ENCODE data around the gene RAB11FIP4.

The RAB11FIP4 gene

DNA sequence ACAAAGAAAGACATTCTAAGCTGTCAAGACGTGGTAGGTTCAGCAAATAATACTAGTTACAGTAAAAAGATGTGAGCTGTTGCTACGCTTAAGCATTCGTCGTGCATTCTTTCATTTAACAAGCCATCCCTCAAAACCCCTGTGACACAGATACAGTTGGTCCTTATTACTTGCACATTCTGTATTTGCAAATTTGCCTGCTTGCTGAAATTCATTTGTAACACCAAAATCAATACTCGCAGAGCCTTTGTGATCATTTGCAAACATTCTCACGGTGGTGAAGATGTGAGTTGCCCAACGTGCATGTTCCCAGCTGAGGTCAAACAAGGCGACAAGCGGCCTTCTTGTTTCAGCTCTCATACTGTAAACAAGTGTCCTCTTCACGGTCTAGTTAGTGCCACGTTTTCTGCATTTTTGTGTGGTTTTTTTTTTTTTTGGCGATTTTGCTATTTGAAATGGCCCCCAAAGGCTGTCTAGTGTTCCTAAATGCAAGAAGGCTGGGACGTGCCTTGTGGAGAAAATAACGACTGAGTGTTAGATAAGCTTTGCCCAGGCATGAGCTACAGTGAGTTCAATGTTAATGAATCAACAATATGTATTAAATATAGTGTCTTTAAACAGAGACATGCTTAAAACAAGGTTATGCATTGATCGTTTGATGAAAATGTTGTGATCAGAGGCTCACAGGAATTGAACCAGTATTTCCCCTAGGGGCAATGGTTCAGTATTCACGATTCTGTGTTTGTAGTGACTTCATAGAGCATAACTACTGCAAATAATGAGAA is 84.1 kb downstream of the RAB11FIP4 start:
- DNase-seq: no peak
- intact Hi-C loops (cut with DNase I): no loop called here

- intact Hi-C loops (cut with DNase I): no loop called here
- DNase-seq: no peak
Observed at GRCh38 chr17:31476525-31477416, 85.3 kb downstream of the RAB11FIP4 start.

GRCh38 chr17:31477417-31478055 is 86.1 kb downstream of the RAB11FIP4 start:
- no peak for DNase-seq
- intact Hi-C loops (cut with DNase I): no loop called here

DNA sequence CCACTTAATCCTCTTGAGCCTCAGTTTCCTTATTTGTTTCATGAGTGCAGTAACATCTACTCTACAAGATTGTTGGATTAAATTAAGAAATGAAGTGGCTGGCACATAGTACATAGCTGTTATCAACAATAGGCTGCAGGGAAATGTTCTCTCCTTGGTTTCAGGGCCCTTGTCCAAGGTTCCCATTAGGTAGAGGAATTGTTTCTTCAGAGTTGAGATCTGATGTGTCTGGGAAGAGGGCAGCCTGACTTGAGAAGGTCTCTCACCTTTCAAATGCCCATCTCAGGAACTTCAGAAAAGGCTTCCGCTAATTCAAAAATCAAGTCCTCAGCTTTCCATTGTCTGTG is 87.6 kb downstream of the RAB11FIP4 start:
- DNase-seq: no peak
- intact Hi-C loops (cut with DNase I): no loop called here

GRCh38 chr17:31479524-31479923 is 88.0 kb downstream of the RAB11FIP4 start:
- intact Hi-C loops (cut with DNase I): no loop called here
- no peak for DNase-seq

- intact Hi-C loops (cut with DNase I): no loop called here
- DNase-seq: peak in 1 of 10 donors; percentile 21
Observed at GRCh38 chr17:31480067-31480466, 88.6 kb downstream of the RAB11FIP4 start.

GRCh38 chr17:31480904-31481782 is 89.7 kb downstream of the RAB11FIP4 start:
- intact Hi-C loops (cut with DNase I): no loop called here
- DNase-seq: peak in 2 of 10 donors; percentile 6 to 13

DNA sequence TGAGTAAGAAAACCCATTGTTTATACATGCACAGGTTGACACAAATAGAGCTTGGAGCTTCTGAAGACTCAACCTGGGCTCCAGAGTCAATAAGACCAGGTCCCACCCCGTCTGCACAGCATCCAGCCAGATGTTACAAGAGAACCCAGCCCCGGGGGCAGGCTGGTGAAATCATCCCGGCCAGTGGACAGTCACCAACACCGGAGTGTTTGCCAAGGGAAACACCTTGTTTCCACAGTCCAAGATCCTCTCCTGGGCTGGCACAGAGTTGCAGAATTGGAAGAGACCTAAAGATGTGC is 90.3 kb downstream of the RAB11FIP4 start:
- intact Hi-C loops (cut with DNase I): no loop called here
- peak in 2 of 10 donors; percentile 31 to 58 for DNase-seq

- intact Hi-C loops (cut with DNase I): no loop called here
- DNase-seq: peak in 3 of 10 donors; percentile 5 to 46 (median 15)
Observed at GRCh38 chr17:31484821-31485220, 93.3 kb downstream of the RAB11FIP4 start.

GRCh38 chr17:31486351-31487062 is 95.0 kb downstream of the RAB11FIP4 start:
- DNase-seq: peak in 4 of 10 donors; percentile 32 to 85 (median 58)
- intact Hi-C loops (cut with DNase I): no loop called here

DNA sequence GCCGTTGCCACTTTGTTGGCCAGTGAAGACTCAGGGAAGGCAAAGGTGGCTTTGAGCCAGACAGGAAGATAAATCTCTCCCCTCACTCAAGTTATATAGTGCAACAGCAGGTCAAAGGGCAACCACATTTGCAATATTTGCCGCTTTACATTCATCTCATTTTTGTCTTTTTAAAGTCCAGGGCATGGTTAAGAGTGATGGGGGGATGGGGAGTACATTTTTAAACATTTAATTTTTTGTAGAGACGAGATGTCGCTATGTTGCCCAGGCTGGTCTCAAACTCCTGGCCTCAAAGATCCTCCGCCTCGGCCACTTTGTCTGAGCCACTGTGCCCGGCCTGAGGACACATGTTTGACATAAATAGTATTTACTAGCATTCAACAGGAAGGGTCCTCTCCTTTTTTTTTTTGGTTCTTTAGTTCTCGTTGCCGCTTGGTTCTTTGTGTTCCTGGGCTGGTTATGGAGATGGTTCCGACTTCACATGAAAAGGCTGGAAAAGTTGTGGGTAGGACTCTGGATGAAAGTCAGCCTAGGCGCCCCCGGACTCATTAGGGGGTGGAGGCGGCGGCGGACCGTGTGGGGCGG is 95.7 kb downstream of the RAB11FIP4 start:
- intact Hi-C loops (cut with DNase I): no loop called here
- DNase-seq: peak in 1 of 10 donors; percentile 21

GRCh38 chr17:31487648-31488263 is 96.3 kb downstream of the RAB11FIP4 start:
- peak; percentile 75 to 98 (median 88) for DNase-seq
- intact Hi-C loops (cut with DNase I): no loop called here

DNA sequence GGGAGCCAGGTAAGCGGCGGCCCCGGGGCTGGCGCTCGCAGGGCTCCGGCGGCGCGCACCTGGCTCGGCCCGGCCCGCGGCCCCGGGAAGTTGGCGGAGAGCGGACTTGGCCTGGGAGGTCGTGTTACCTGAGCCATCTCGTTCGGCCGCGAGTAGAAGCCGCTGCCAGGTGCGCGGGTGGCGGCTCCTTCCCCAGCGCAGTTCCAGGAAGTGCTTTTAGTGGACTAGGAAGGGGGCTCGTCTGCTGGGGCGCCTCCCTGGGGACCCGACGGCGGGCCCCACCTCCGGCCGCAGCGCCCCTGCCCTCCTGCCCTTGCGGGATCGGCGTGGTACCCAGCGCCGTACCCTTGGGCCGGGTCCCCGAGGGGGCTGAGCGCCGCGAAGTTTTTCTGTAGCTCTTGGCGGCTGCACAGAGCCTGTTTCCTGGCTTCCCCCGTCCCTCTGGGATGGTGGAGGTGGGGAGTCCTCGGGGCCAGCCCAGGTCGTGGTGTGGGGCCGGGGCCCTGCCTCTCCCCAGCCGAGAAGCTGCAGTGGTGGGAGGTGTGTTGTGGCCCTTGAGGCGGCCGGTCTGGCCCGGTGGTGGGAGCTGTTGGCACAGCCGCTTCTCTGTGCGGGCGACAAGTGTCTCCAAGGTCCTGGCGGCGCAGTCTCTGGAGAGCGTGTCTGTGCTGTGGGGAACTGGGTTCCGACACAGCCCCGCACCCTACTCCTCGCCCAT is 96.9 kb downstream of the RAB11FIP4 start:
- DNase-seq: peak in 5 of 10 donors; percentile 34 to 91 (median 54)
- intact Hi-C loops (cut with DNase I): no loop called here

DNA sequence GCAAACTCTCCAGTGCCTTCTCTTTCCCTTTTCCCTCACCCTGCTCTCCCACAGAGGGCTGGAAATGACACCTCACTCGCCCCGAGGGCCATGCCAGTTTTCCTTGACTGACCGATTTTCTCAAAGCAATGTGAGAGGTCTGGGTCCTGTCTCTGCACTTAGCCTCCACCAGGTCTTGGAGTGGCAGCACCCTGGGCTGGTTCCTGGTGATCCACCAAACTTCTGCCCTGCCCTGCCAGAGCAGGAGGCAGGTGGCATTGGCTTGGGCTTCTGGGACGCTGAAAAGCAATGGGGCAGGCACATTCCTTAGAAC is 97.5 kb downstream of the RAB11FIP4 start:
- peak in 1 of 10 donors; percentile 70 for DNase-seq
- intact Hi-C loops (cut with DNase I): no loop called here

- DNase-seq: peak in 3 of 10 donors; percentile 25 to 75 (median 75)
- intact Hi-C loops (cut with DNase I): no loop called here
Observed at GRCh38 chr17:31489295-31490018, 98.0 kb downstream of the RAB11FIP4 start.

DNA sequence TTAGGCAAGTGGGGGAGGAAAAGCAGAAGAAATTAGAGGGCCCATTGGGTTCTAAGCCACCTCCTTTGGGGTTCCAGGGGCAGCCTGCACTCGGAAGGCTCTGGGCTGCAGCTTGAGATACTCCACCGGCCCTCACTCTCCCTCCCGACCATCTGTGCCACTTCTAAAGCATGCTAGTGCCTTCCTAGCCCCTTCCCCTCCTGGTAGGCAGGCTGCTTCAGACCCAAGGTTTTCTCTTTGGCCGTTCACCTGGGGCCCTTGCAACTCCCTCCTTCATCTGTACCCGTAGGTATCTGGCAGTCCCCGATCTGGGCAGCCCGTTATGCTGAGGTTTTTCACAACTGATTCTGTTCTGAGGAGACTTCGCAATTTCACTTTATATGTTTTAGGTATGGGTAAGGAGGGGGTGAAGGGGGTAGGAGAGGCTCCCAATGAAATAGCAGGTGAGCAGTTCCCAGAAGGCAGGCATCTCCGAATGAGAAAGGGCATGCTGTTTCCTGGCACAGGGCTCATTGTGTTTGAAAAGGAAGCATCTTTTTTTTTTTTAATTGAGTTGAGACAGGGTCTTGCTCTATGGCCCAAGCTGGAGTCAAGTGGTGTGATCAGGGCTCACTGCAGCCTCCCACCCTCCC is 98.7 kb downstream of the RAB11FIP4 start:
- intact Hi-C loops (cut with DNase I): no loop called here
- DNase-seq: peak in 2 of 10 donors; percentile 30 to 52
